Measurements from ENCODE around the gene LIN7B. TPM values are rescaled to one million over a fixed set of nuclear protein-coding genes. Genes with fewer than 3 reads are reported as not detected.

LIN7B gene
- total and polyA plus RNA-seq, 2 of the 13 experiments (the other 11 are each of a cell fraction or from before 2014, with no cell fraction given), result 5.3 to 7.6 TPM

GRCh38 chr19:49150106-49150943 lies 36.2 kb downstream of the LIN7B start (continued):
- TF ChIP-seq ZNF501 (CRISPR knock-in tag; IDR thresholded peaks at IDR 0.05) (peak; percentile 85; the same call in 1 of the 2 replicates), ELF1 (CRISPR knock-in tag; IDR thresholded peaks at IDR 0.05) (no peak), ZNF367 (CRISPR knock-in tag; IDR thresholded peaks at IDR 0.05; ENCODE audit: borderline replicate concordance) (no peak), FOSL2 (CRISPR knock-in tag; IDR thresholded peaks at IDR 0.05) (peak; percentile 12; the same call in 1 of the 2 replicates), KLF12 (CRISPR knock-in tag; IDR thresholded peaks at IDR 0.05; ENCODE audit: borderline replicate concordance) (peak; percentile 61; the same call in 1 of the 2 replicates), HOXD1 (CRISPR knock-in tag; IDR thresholded peaks at IDR 0.05) (no peak), BCL3 (CRISPR knock-in tag; IDR thresholded peaks at IDR 0.05) (no peak; the same call in 1 of the 2 replicates), ZHX2 (IDR thresholded peaks at IDR 0.05; ENCODE audit: low read depth) (peak; percentile 70; the same call in 1 of the 2 replicates), ZHX2 (CRISPR knock-in tag; IDR thresholded peaks at IDR 0.05; ENCODE audit: borderline replicate concordance) (no peak), FOXA1 (IDR thresholded peaks at IDR 0.05) (no peak), FOXA1 (CRISPR knock-in tag; IDR thresholded peaks at IDR 0.05) (no peak), ZMYM4 (CRISPR knock-in tag; IDR thresholded peaks at IDR 0.05) (peak; percentile 74), HDAC6 (IDR thresholded peaks at IDR 0.05; ENCODE audit: low read depth, low read length) (no peak), ZBTB10 (CRISPR knock-in tag; IDR thresholded peaks at IDR 0.05; ENCODE audit: borderline replicate concordance) (no peak), ZNF674 (CRISPR knock-in tag; IDR thresholded peaks at IDR 0.05; ENCODE audit: low read depth) (0 out of 2 replicates have a peak, but pooled peaks have one; percentile 77), ZNF597 (CRISPR knock-in tag; IDR thresholded peaks at IDR 0.05) (no peak), PRPF4 (IDR thresholded peaks at IDR 0.05; ENCODE audit: low read depth, low read length, poor library complexity, severe bottlenecking) (no peak), ZNF30 (CRISPR knock-in tag; IDR thresholded peaks at IDR 0.05) (no peak)

Measured in HepG2 (cell line).